Neural crest cell (in vitro differentiated cells): Measurements from ENCODE around the gene TMEM245. TPM values are rescaled to one million over a fixed set of nuclear protein-coding genes. Genes with fewer than 3 reads are reported as not detected.

Experiments used
- DNase-seq: peaks from one replicate; pipeline ENCODE4 v3.0.0; 2021; ENCODE audit warnings: low read depth, mixed read lengths, low spot score
- H3K27ac Mint-ChIP-seq: one replicate; pipeline ENCODE4 v1.8.0; 2021; ENCODE audit warnings: mild to moderate bottlenecking, mixed read lengths; ENCODE audit not compliant: unreplicated experiment
- H3K27me3 Mint-ChIP-seq: 2 replicates; pipeline ENCODE4 v1.8.0; 2021; ENCODE audit warnings: low read depth, mild to moderate bottlenecking, mixed read lengths
- H3K36me3 Mint-ChIP-seq: 2 replicates; pipeline ENCODE4 v1.8.0; 2021; ENCODE audit warnings: low read depth, mild to moderate bottlenecking, mixed read lengths
- H3K4me1 Mint-ChIP-seq: 2 replicates; pipeline ENCODE4 v1.8.0; 2021; ENCODE audit warnings: mixed read lengths
- H3K4me3 Mint-ChIP-seq: one replicate; pipeline ENCODE4 v1.8.0; 2021; ENCODE audit warnings: mild to moderate bottlenecking, mixed read lengths
- H3K9me3 Mint-ChIP-seq: 2 replicates; pipeline ENCODE4 v1.8.0; 2021; ENCODE audit warnings: mixed read lengths
- CTCF ChIP-seq: fragments of 200-600 bp; sonication (generic); conservative IDR thresholded peaks from 2 replicates; pipeline ENCODE4 v1.5.0; 2021; ENCODE audit warnings: antibody characterized with exemption, mild to moderate bottlenecking
- total RNA-seq: library from RNA; stranded (reverse); gene quantifications from 2 replicates; pipeline ENCODE4 v1.2.1, GENCODE V29; 2021

TMEM245 gene
- total RNA-seq, 1 donor from 2014 or later, result 38.7 TPM

GRCh38 chr9:109085510-109085909, 34.2 kb downstream of the TMEM245 start:
- TF ChIP-seq CTCF, result no peak
- H3K36me3 Mint-ChIP-seq, result peaks cover 9% of the 10 kb centered on the region
- H3K27ac Mint-ChIP-seq, result peak overlapping the region; percentile 6
- peaks cover 4% of the 10 kb centered on the region for H3K4me1 Mint-ChIP-seq
- H3K27me3 Mint-ChIP-seq, result no peaks in the 10 kb centered on the region
- no peak for DNase-seq
- H3K9me3 Mint-ChIP-seq, result no peaks in the 10 kb centered on the region
- no peak overlapping the region for H3K4me3 Mint-ChIP-seq

- H3K4me3 Mint-ChIP-seq, result no peak overlapping the region
- H3K4me1 Mint-ChIP-seq, result peaks cover 4% of the 10 kb centered on the region
- no peak overlapping the region for H3K27ac Mint-ChIP-seq
- H3K9me3 Mint-ChIP-seq, result no peaks in the 10 kb centered on the region
- no peak for DNase-seq
- H3K27me3 Mint-ChIP-seq, result no peaks in the 10 kb centered on the region
- H3K36me3 Mint-ChIP-seq, result peaks cover 9% of the 10 kb centered on the region
- TF ChIP-seq CTCF, result no peak
Observed at GRCh38 chr9:109083813-109084405, 35.8 kb downstream of the TMEM245 start.

- no peak for TF ChIP-seq CTCF
- Mint-ChIP-seq H3K36me3 (peaks cover 14% of the 10 kb centered on the region), H3K9me3 (no peaks in the 10 kb centered on the region), H3K4me1 (peaks cover 4% of the 10 kb centered on the region), H3K27ac (no peak overlapping the region), H3K4me3 (no peak overlapping the region), H3K27me3 (no peaks in the 10 kb centered on the region)
- no peak for DNase-seq
Observed at GRCh38 chr9:109083141-109083540, 36.6 kb downstream of the TMEM245 start.

- Mint-ChIP-seq H3K9me3 (no peaks in the 10 kb centered on the region), H3K27ac (no peak overlapping the region)
Observed at GRCh38 chr9:109082091-109082620, 37.6 kb downstream of the TMEM245 start.

GRCh38 chr9:109074236-109074889, 45.4 kb downstream of the TMEM245 start:
- no peak for DNase-seq
- no peak overlapping the region for H3K27ac Mint-ChIP-seq
- TF ChIP-seq CTCF, result no peak
- H3K4me1 Mint-ChIP-seq, result no peaks in the 10 kb centered on the region
- H3K9me3 Mint-ChIP-seq, result no peaks in the 10 kb centered on the region
- H3K36me3 Mint-ChIP-seq, result peaks cover 18% of the 10 kb centered on the region
- H3K4me3 Mint-ChIP-seq, result no peak overlapping the region
- no peaks in the 10 kb centered on the region for H3K27me3 Mint-ChIP-seq

More at GRCh38 chr9:109082091-109082620, 37.6 kb downstream of the TMEM245 start:
- H3K4me1 Mint-ChIP-seq, result peaks cover 4% of the 10 kb centered on the region
- peaks cover 11% of the 10 kb centered on the region for H3K36me3 Mint-ChIP-seq
- H3K4me3 Mint-ChIP-seq, result no peak overlapping the region
- no peak for TF ChIP-seq CTCF
- no peaks in the 10 kb centered on the region for H3K27me3 Mint-ChIP-seq
- DNase-seq, result no peak
